GM12873 (cell line): ENCODE measurements around the gene PLVAP.

Experiments used
- TF ChIP-seq, protein P1 (sequence below): IDR thresholded peaks from 2 replicates; pipeline ENCODE4 v1.5.1; 2012; ENCODE audit warnings: low read depth, mild to moderate bottlenecking, moderate library complexity, low read length, control low read depth; ENCODE audit not compliant: insufficient read depth; ENCODE audit errors: missing control alignments

The PLVAP gene

DNA sequence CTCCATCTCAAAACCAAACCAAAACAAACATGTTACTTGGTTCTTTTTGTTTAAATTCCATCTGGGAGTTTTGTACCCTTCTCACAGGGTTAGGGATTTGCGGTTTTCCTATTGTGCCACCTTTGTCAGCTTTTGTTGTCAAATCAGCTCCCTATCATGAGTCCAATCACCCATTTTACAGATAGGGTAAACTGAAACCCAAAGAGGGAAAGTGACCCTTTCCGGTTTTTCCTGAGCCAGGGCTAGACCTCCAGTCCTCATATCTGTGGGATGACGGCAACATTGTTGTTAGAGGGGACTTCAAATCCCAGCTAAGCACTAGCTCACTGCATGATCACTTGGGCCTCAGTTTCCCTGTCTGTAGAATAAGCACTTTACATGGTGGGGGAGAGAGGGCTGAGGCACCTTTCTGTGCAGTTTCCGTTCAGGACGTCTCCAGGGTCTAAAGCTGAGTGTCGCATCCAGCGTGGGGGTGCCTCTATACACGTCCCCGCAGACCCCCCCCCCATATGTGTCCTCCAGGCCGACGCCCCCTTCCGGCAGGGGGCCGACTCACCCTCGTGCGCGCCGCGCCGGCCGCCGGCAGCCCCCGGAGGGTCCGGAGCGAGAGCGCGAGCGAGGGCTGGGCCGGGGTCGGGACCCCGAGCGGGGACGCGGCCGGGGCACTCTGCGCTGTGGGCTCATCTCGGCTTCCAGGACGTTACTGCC, 13.0 kb upstream of the PLVAP start:
- TF ChIP-seq, protein P1, sequence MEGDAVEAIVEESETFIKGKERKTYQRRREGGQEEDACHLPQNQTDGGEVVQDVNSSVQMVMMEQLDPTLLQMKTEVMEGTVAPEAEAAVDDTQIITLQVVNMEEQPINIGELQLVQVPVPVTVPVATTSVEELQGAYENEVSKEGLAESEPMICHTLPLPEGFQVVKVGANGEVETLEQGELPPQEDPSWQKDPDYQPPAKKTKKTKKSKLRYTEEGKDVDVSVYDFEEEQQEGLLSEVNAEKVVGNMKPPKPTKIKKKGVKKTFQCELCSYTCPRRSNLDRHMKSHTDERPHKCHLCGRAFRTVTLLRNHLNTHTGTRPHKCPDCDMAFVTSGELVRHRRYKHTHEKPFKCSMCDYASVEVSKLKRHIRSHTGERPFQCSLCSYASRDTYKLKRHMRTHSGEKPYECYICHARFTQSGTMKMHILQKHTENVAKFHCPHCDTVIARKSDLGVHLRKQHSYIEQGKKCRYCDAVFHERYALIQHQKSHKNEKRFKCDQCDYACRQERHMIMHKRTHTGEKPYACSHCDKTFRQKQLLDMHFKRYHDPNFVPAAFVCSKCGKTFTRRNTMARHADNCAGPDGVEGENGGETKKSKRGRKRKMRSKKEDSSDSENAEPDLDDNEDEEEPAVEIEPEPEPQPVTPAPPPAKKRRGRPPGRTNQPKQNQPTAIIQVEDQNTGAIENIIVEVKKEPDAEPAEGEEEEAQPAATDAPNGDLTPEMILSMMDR = peak; percentile 8

DNA sequence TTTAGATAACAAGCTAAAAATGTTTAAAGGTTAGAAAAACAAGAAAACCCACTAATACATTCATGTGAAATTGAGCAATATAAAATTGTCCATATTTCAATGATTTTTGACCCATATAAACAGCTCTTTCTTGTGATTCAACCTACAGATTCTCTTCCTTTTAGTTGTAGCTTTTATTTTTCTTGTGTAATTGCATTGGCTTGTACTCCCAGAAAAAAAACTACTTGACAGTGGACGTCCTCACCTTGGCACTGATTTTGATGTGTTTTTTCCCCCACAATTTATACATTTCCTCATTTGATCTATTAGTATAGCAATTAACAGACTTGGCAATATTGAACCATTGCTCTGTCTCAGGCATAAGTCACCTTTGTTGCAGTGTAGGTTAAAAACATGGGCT, 12.1 kb upstream of the PLVAP start:
- TF ChIP-seq, protein P1 = no peak

DNA sequence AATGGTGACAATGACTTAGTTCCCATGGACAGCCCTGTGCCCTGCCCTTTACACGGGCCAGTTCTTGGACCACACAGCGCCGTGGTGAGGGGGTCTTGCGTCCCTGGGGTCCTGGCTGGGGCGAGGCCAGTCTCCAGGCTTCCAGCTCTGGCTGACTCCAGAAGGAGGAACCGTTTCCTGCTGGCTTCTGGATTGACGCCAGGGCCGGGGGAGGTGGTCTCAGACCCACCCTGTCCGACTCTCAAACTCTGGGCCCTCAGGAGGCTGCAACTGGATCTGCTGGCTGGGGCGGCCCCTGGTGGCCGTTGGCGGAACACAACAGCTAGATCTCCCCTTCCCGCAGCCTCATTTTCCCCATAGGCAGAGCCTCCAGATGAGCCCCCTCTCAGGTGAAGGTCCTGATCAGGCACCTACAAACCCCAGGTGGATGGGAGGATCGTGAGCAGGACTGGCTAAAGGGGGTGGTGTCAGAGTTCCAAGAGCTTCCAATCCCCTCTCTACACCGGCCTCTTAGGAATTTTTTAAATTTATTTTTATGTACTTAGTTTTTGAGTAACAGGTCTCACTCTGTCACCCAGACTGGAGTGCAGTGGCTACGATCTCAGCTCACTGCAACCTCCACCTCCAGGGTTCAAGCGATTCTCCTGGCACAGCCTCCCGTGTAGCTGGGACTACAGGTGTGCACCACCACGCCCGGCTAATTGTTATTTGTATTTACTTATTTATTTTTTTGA, 8.9 kb upstream of the PLVAP start:
- TF ChIP-seq, protein P1 = peak; percentile 98

DNA sequence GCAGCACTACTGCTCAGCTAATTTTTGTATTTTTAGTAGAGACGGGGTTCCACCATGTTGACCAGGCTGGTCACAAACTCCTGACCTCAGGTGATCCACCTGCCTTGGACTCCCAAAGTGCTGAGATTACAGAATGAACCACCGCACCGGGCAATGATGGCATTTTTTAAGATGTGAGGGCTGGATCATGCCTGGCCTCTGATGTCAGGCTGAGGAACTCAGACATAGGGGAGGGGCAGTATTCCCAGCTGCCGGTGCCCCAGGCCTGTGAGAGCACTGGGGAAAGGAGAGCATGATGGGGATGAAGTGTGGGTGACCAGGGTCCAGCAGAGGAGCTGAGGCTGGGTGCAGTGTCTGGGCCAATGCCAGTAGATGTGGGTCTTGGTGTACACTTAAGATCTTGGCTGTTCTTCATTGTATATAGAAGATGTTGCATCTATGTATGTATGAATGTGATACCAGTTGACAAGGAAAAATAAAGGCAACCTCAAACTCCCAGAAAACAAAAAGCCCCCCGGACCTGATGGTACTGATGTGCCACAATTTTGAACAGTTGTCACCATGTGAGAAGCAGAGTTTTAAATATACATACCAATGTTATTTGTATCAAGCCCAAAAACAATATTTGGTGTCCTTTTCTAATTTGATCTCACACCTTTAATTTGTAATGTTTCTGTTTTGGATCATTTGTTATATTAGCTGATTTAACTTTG, 3.4 kb upstream of the PLVAP start:
- TF ChIP-seq, protein P1 = no peak

DNA sequence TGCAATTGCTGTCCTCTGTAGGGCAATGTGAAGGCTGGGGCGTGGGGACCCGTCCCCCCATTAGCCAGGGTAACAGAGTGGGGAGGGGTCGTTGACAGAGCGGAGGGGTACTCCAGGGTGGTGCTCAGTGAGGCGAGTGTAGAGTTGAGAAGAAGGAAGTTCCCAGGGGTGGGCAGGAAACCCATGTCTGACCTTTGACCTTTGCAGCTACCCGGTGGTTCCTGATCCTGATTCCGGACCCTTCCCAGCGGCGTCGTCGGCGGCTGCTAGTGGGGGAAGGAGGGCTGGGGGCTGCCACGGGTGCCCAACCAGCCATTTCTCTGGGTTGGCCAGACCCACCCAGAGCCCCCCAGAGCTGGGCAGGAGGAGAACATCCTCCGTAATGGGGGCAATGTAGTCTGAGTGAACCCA, 2.1 kb upstream of the PLVAP start:
- TF ChIP-seq, protein P1 = no peak

DNA sequence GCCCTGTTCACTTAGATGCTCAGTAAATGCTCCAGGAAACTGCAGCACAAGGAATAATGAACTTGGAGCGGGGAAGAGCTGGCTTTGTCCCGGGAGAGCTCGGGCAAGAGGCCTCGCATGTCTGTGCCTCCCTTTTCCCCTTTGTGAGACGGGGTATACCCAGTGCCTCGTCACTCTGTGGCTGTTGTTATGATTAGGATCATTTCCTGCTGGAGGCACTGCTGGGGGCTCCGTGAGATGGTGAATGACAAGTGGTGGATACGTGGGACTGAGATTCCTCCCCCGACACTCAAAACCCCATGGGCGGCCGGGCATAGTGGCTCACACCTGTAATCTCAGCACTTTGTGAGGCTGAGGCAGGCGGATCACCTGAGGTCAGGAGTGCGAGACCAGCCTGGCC, 1.1 kb upstream of the PLVAP start:
- TF ChIP-seq, protein P1 = no peak

DNA sequence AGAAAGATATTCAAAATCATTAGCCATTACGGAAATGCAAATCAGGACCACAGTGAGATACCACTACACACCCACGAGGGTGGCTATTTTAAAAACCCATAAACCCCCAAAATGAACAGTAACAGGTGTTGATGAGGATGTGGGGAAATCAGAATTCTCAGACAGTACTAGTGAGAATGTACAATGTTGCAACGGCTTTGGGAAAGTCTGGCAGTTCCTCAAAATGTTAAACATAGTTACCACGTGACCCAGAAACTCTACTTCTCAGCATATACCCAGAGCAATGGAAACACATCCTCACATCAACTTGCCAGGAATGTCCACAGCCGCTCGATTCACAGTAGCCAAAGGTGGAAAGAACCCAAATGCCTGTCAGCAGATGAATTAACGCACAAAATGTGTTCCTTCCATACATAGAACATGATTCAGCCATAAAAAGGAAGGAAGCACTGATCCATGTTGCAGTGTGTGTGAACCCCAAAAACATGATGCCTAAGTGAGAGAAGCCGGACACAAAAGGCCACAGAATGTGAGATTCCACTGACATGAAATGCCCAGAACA, 7.0 kb downstream of the PLVAP start:
- TF ChIP-seq, protein P1 = no peak
